PC-9 (cell line): Measurements from ENCODE around the gene PPP1R1A.

Experiments
- CTCF ChIP-seq: fragments of 200-600 bp; sonication (generic); conservative IDR thresholded peaks from 2 replicates; pipeline ENCODE4 v1.6.1; 2017; ENCODE audit warnings: mixed run types, antibody characterized with exemption, mild to moderate bottlenecking, moderate library complexity
- EZH2 ChIP-seq: fragments of 200-600 bp; sonication (generic); IDR thresholded peaks from 2 replicates; pipeline ENCODE4 v1.8.0; 2017; ENCODE audit warnings: antibody characterized with exemption, low read depth

DNA sequence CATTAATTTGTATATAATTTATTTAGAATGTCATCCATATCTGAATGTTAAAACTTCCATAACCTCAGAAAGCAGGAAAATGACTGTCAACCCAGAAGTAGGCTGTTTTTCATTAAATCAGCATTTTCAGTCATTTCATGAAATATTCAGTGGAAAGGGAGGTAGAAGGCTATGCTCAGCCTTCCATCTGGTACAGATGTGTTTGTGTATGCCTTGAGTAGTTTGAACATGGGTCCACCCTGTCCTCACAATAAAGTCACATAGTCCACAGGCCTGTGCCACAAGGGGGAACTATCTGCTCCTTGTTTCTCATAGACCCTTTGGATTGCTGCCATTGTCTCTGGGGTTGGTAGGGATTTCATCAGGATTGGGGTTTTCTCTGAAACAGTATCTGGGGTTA lies 37.1 kb upstream of the PPP1R1A start:
- TF ChIP-seq CTCF (no peak), EZH2 (no peak)
